ENCODE results near the gene KHDC1L. TPM values are rescaled to one million over a fixed set of nuclear protein-coding genes. Genes with fewer than 3 reads are reported as not detected.

The KHDC1L gene
- total and polyA plus RNA-seq, 4 donors = not detected

DNA sequence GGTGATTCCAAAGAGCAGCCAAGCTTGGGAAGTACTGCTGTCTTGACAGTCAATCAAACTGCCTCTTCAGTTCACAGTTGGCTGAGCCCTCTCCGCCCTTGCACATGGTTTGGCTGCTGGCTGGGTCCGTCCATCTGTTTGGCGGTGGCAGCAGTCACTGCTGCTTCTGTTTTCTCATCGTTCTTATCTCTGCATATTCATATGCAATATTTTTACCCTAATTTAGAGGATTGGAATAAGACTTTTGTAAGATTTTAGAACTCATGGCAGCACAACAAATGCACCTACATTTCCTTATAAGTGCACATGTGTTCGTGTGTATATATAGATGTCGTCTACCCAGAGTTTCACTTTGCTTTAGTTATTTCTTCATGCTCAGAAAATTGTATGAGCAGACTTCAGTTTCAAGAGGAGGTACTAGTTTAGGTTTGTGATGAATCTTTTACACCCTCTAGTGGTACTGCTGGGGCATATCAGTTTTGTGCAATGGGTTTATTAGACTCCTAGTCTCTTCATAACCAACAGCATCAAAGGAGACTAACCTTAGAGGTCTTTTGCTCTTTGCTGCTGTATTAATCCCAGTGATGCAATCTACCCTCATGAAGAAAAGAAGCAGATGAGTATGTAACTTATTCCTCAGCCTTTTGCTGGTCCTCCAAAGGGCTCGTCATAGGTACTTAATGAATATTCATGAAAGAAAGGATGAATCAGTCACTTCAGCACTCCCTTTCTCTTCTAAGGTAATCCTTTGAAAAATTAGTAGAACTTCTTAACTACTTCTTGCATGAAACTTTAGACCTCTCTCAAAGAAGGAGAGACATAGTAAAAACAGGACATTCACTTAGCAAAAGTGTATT, 44.3 kb downstream of the KHDC1L start:
- no peaks in the 10 kb centered on the region for H3K9me3 ChIP-seq (ENCODE audit: control insufficient read depth in 4 of 4, low read length in 3 of 4)
- H3K36me3 ChIP-seq (ENCODE audit: control insufficient read depth in 4 of 4, insufficient read depth in 3 of 4, low read depth in 1 of 4, low read length in 3 of 4) = no peaks in the 10 kb centered on the region
- no peak overlapping the region for H3K9ac ChIP-seq (ENCODE audit: low read depth in 1 of 2, low read length in 2 of 2)
- TF ChIP-seq SP1 (IDR thresholded peaks at IDR 0.05) = no peak
- TF ChIP-seq RXRA (IDR thresholded peaks at IDR 0.05) = no peak
- TF ChIP-seq RAD21 (IDR thresholded peaks at IDR 0.05) = peak; percentile 84 to 89
- TF ChIP-seq JUND (IDR thresholded peaks at IDR 0.05) = no peak
- TF ChIP-seq, protein P1, sequence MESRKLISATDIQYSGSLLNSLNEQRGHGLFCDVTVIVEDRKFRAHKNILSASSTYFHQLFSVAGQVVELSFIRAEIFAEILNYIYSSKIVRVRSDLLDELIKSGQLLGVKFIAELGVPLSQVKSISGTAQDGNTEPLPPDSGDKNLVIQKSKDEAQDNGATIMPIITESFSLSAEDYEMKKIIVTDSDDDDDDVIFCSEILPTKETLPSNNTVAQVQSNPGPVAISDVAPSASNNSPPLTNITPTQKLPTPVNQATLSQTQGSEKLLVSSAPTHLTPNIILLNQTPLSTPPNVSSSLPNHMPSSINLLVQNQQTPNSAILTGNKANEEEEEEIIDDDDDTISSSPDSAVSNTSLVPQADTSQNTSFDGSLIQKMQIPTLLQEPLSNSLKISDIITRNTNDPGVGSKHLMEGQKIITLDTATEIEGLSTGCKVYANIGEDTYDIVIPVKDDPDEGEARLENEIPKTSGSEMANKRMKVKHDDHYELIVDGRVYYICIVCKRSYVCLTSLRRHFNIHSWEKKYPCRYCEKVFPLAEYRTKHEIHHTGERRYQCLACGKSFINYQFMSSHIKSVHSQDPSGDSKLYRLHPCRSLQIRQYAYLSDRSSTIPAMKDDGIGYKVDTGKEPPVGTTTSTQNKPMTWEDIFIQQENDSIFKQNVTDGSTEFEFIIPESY (IDR thresholded peaks at IDR 0.05) = no peak
- no peak for TF ChIP-seq HNF4G (IDR thresholded peaks at IDR 0.05)
- peak; percentile 77 for TF ChIP-seq CTCF (IDR thresholded peaks at IDR 0.05; ENCODE audit: low read depth, low read length, missing input control)
- no peak for TF ChIP-seq ATF3 (IDR thresholded peaks at IDR 0.05)
- H3K27me3 ChIP-seq (ENCODE audit: control insufficient read depth in 4 of 4, insufficient read depth in 4 of 4, low read length in 3 of 4) = no peaks in the 10 kb centered on the region
- peak overlapping the region in 1 of 3 donors; percentile 15 for H3K4me3 ChIP-seq (ENCODE audit: low read depth in 1 of 3, low read length in 3 of 3)
- no peak overlapping the region for H3K27ac ChIP-seq (ENCODE audit: low read depth in 1 of 2, low read length in 2 of 2)
- DNase-seq (ENCODE audit: low spot score) = no peak
- H3K4me1 ChIP-seq (ENCODE audit: control insufficient read depth in 4 of 4, insufficient read depth in 4 of 4, low read length in 3 of 4) = peaks cover 0 to 6% (median 1%) of the 10 kb centered on the region in 4 donors
- WGBS = 20% methylated on average over 7 of the region's 7 CpGs

GRCh38 chr6:73180076-73180738, 45.1 kb downstream of the KHDC1L start:
- H3K4me3 ChIP-seq (ENCODE audit: low read depth in 1 of 3, low read length in 3 of 3) = no peak overlapping the region
- H3K9ac ChIP-seq (ENCODE audit: low read depth in 1 of 2, low read length in 2 of 2) = no peak overlapping the region
- no peaks in the 10 kb centered on the region for H3K36me3 ChIP-seq (ENCODE audit: control insufficient read depth in 4 of 4, insufficient read depth in 3 of 4, low read depth in 1 of 4, low read length in 3 of 4)
- H3K27me3 ChIP-seq (ENCODE audit: control insufficient read depth in 4 of 4, insufficient read depth in 4 of 4, low read length in 3 of 4) = peaks cover 0 to 3% (median 0%) of the 10 kb centered on the region in 4 donors
- no peak overlapping the region for H3K27ac ChIP-seq (ENCODE audit: low read depth in 1 of 2, low read length in 2 of 2)
- 63% methylated on average over 6 of the region's 6 CpGs for WGBS
- TF ChIP-seq RAD21 (IDR thresholded peaks at IDR 0.05) (no peak), EGR1 (IDR thresholded peaks at IDR 0.05; ENCODE audit: low read depth in 2 of 2) (no peak), ATF3 (IDR thresholded peaks at IDR 0.05) (no peak), HNF4A (conservative IDR thresholded peaks at IDR 0.05) (no peak), SP1 (IDR thresholded peaks at IDR 0.05) (no peak), TAF1 (conservative IDR thresholded peaks at IDR 0.05) (no peak), HNF4G (IDR thresholded peaks at IDR 0.05) (no peak), FOXA2 (IDR thresholded peaks at IDR 0.05) (no peak)
- H3K9me3 ChIP-seq (ENCODE audit: control insufficient read depth in 4 of 4, low read length in 3 of 4) = no peaks in the 10 kb centered on the region
- DNase-seq (ENCODE audit: low spot score) = no peak
- H3K4me1 ChIP-seq (ENCODE audit: control insufficient read depth in 4 of 4, insufficient read depth in 4 of 4, low read length in 3 of 4) = peaks cover 0 to 6% (median 1%) of the 10 kb centered on the region in 4 donors

Data from liver (tissue), 9 donors.